Measurements from ENCODE around the gene DLG2.

The DLG2 gene

GRCh38 chr11:83528877-83529276, 2098.3 kb downstream of the DLG2 start:
- no peak overlapping the region for H3K4me3 ChIP-seq (ENCODE audit: low read depth, low read length)
- TF ChIP-seq CTCF (IDR thresholded peaks at IDR 0.05; ENCODE audit: borderline replicate concordance, insufficient read depth, low read depth, low read length), result no peak

DNA sequence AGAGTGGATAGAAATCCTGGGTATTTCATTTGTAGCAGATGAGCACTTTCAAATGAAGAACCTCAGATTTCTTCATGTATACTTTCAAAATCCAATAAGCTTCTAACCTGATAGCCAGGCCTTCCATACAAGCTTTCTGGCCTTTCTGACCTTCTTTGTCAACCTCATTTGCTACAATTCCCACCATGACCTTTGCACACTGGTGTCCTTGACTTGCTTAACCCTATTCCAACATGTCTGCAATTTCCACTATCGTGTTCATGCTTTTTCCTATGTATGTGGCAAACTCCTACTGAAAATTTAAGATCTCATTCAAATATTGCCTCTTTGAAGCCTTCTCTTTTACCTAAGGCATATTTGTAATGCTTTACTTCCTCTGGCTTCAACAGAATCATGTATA, 2098.9 kb downstream of the DLG2 start:
- no peak overlapping the region for H3K4me3 ChIP-seq (ENCODE audit: low read depth, low read length)
- TF ChIP-seq CTCF (IDR thresholded peaks at IDR 0.05; ENCODE audit: borderline replicate concordance, insufficient read depth, low read depth, low read length), result no peak

- H3K4me3 ChIP-seq (ENCODE audit: low read depth, low read length), result no peak overlapping the region
- no peak for TF ChIP-seq CTCF (IDR thresholded peaks at IDR 0.05; ENCODE audit: borderline replicate concordance, insufficient read depth, low read depth, low read length)
Observed at GRCh38 chr11:83523676-83524075, 2103.5 kb downstream of the DLG2 start.

DNA sequence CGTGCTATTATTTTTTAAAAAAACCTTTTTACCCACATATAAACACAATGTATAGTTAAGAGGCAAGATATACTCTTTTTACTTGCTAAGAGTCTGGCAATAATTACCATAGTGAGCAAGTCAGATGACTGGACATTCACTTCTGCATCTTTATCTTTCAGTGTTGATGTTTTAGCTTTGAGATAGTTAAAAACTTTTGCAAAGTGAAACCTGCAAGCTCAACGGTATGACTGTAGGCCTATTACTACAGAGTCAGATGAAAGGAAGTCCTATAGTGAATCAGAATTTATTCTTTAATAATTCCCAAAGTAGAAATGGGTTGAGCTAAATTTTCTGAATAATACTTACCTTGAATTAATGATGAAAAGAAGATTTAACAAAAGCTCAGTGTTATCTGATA, 2104.2 kb downstream of the DLG2 start:
- no peak for TF ChIP-seq CTCF (IDR thresholded peaks at IDR 0.05; ENCODE audit: borderline replicate concordance, insufficient read depth, low read depth, low read length)
- no peak overlapping the region for H3K4me3 ChIP-seq (ENCODE audit: low read depth, low read length)

DNA sequence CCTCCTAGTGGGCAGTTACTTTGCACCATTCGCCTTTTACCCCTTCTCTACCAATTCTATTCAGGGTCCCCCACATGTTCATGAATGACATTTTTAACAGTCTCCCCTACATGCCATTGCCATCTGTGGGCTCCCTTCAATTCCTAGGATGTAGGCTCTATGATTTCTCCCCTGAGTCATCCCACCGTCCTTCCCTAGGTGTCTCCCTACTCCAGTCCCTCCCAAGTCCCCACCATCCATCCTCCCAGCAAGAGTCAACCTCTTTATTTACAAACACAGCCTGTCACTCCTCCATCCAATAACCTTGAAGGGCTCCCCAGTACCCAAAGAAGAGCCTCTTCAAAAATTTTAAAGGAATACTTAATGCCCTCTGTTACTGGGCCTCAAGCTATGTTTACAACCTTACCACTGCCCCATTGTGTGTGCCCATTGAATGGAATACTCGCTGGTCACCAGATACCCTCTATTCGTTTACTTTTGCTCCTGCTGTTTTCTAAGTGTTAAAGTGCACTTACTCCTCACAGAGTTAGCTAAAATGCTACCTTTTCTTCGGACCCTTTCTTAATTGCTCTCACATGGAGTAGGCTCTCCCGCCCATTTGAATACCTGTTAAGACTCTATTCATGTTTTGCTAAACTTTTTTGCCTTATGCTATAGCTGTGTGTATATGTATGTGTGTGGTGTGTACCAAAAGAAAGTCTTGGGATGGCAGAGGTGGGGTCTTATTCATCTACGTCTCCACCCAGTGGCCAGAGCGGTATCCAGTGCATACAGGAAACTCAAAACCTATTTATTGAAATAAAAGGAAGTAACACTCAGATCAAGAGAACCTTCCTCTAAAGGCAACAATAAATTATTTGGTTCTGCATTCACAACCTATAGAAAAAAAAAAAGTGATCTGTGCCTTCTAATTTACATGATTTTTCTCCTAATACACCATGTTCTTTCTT, 2105.2 kb downstream of the DLG2 start:
- TF ChIP-seq CTCF (IDR thresholded peaks at IDR 0.05; ENCODE audit: borderline replicate concordance, insufficient read depth, low read depth, low read length), result peak; percentile 22; the same call in 1 of the 2 replicates
- no peak overlapping the region for H3K4me3 ChIP-seq (ENCODE audit: low read depth, low read length)

DNA sequence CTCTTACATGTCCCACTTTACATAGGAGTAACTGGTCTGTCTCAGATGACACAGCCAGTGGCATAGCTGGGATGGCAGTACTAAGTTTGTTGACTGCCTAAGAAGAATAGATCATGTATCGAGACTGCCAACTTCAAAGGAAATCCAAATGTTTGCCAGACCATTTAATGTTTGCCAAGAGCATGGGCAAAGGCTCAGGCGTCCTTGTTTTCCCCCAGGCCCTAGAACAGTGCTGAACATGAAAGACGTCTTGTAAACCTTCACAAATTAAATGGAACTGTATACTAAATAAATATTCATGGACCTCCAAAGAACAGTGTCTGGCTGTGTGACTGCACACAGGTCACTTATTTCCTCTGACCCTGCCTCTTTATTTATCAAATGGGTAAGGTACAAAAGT, 2106.3 kb downstream of the DLG2 start:
- H3K4me3 ChIP-seq (ENCODE audit: low read depth, low read length), result no peak overlapping the region
- TF ChIP-seq CTCF (IDR thresholded peaks at IDR 0.05; ENCODE audit: borderline replicate concordance, insufficient read depth, low read depth, low read length), result no peak

DNA sequence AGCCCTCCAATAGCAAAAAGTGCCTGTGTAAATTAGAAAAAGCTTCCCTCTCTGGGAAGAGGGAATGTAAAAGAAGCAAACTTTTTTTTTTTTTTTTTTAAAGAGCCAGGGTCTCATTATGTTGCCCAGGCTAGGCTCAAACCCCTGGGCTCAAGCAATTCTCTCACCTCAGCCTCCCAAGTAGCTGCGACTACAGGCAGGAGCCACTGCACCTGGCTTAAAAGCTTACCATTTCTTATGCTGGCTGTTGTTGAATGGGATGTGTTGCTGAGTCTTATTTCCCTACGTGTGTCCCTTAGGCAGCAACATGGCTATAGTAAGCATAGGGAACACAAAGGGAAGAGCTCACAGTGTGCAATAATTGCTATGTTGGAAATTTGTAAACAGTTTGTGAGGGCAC, 2115.5 kb downstream of the DLG2 start:
- no peak for TF ChIP-seq CTCF (IDR thresholded peaks at IDR 0.05; ENCODE audit: borderline replicate concordance, insufficient read depth, low read depth, low read length)
- H3K4me3 ChIP-seq (ENCODE audit: low read depth, low read length), result no peak overlapping the region

Data from GM12875 (cell line).